ENCODE results near the gene SMYD3. TPM values are rescaled to one million over a fixed set of nuclear protein-coding genes. Genes with fewer than 3 reads are reported as not detected.

SMYD3 gene
- total RNA-seq, 4 donors from 2014 or later = 10.5 to 36.4 (median 22.5) TPM

DNA sequence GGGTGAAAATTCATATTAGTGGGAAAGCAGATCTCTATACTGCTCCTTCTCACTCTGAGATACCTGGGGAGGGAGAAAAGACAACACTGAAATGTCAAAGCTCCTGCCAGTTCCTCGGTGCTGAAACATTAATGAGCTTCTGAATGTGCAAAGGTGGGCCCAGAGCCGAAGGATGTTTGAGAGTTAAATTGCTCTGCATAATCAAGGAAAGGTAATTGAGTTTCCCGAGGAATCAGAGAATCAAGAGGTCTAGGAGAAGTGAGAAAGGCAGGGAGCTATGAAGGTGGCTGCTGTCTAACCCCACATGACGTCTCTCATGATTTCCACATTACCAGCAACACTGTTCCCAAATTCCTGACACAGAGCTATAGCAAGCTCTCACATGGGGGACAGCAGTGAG, 346.7 kb downstream of the SMYD3 start:
- Histone ChIP-seq H3K36me3 (no peaks in the 10 kb centered on the region), H3K4me3 (no peak overlapping the region), H3K4me1 (no peaks in the 10 kb centered on the region), H3K9me3 (no peaks in the 10 kb centered on the region), H3K27ac (no peak overlapping the region), H3K27me3 (no peaks in the 10 kb centered on the region)
- intact Hi-C loops (cut with DNase I; ENCODE audit: low total_unique reads) = no loop called here
- DNase-seq = no peak
- TF ChIP-seq, protein P1, sequence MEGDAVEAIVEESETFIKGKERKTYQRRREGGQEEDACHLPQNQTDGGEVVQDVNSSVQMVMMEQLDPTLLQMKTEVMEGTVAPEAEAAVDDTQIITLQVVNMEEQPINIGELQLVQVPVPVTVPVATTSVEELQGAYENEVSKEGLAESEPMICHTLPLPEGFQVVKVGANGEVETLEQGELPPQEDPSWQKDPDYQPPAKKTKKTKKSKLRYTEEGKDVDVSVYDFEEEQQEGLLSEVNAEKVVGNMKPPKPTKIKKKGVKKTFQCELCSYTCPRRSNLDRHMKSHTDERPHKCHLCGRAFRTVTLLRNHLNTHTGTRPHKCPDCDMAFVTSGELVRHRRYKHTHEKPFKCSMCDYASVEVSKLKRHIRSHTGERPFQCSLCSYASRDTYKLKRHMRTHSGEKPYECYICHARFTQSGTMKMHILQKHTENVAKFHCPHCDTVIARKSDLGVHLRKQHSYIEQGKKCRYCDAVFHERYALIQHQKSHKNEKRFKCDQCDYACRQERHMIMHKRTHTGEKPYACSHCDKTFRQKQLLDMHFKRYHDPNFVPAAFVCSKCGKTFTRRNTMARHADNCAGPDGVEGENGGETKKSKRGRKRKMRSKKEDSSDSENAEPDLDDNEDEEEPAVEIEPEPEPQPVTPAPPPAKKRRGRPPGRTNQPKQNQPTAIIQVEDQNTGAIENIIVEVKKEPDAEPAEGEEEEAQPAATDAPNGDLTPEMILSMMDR (IDR thresholded peaks at IDR 0.05) = no peak
- no peak for TF ChIP-seq POLR2A (IDR thresholded peaks at IDR 0.05)

DNA sequence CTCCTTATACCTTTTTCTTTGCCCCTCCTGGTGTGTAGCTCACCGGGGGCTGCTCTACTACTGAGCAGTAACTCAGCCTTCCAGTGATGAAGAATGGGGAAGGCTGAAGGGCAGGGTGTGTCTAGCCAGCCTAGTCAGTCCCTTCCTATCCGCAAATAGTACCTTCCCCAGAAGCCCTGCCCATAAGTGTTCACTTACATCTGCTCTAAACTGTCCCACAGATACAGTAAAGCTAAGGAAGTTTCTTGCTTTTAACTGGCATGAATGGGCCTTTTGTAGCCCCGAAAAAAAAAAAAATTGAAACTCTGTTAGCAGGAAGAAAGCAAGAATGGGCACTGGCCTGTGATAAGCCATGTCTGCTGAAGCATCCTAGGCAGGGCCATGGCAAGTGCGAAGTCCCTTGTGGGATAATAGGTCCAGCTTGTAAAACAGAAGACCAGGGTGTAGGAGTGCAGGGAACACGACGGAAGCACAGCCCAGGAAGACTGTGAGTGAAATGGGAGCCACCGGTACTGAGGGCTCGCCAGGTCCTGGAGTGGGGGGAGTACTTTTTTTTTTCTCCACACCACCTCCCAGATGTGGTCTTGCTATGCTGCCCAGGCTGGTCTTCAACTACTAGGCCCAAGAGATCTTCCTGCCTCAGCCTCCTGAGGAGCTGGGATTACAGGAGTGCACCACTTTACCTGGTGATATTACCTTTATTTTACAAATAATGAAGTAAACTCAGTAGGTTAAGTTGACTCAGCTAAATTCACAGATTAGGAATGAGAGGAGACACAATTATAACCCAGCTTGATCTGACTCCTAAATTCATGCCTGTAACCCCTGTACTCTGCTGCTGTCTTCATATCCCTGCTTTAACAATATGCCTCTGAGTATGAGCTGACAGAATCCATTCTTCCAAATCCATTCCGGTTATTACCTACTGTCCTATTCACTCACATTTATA, 347.5 kb downstream of the SMYD3 start:
- TF ChIP-seq, protein P1 (IDR thresholded peaks at IDR 0.05) = no peak
- TF ChIP-seq POLR2A (IDR thresholded peaks at IDR 0.05) = no peak
- intact Hi-C loops (cut with DNase I; ENCODE audit: low total_unique reads) = no loop called here
- no peaks in the 10 kb centered on the region for H3K36me3 ChIP-seq
- H3K27me3 ChIP-seq = no peaks in the 10 kb centered on the region
- H3K4me1 ChIP-seq = no peaks in the 10 kb centered on the region
- no peak for DNase-seq
- H3K9me3 ChIP-seq = no peaks in the 10 kb centered on the region
- no peak overlapping the region for H3K4me3 ChIP-seq
- no peak overlapping the region for H3K27ac ChIP-seq

DNA sequence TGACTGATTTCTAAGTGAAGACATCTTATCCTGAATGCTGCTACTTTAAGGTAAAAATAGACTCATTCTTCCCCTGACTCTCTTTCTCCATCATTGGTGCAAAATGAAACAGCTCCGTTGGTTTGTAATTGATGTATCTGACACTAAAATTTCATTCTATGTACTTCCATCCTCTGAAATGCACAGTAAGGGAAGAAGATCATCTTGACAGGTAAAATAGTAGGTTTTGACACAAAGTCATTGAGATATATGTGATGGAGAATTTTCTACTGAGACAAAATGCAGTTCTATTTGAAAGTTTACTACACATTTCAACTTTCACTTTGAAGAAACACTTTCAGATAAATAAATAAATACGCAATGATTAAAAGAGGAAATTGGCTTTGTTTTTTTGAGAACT, 348.9 kb downstream of the SMYD3 start:
- no peaks in the 10 kb centered on the region for H3K9me3 ChIP-seq

DNA sequence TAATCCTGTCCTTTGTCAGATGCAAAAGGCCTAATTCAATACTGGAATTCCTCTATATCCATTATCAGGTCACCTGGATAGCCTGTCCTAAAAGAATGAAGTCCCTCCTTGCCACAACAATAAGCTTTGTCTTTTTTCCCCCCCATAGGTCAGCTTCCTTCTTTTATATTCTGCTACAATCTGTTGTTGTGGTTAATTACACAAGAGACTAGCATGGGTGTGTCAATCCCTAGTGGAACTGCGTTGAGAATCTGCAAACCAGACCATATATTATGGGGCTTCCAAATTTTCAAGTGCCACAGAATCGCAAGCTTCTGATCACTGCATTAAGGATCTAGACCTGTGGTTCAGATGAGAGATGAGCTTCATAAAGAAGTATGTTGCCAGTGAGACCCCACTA, 349.6 kb downstream of the SMYD3 start:
- Histone ChIP-seq H3K4me3 (no peak overlapping the region), H3K27ac (no peak overlapping the region), H3K27me3 (no peaks in the 10 kb centered on the region), H3K4me1 (no peaks in the 10 kb centered on the region), H3K36me3 (no peaks in the 10 kb centered on the region), H3K9me3 (no peaks in the 10 kb centered on the region)
- no peak for DNase-seq
- TF ChIP-seq, protein P1 (IDR thresholded peaks at IDR 0.05) = no peak
- no peak for TF ChIP-seq POLR2A (IDR thresholded peaks at IDR 0.05)
- intact Hi-C loops (cut with DNase I; ENCODE audit: low total_unique reads) = no loop called here

More for the DNA sequence above, 348.9 kb downstream of the SMYD3 start:
- H3K4me3 ChIP-seq = no peak overlapping the region
- intact Hi-C loops (cut with DNase I; ENCODE audit: low total_unique reads) = no loop called here
- H3K36me3 ChIP-seq = no peaks in the 10 kb centered on the region
- TF ChIP-seq, protein P1 (IDR thresholded peaks at IDR 0.05) = no peak
- no peak for TF ChIP-seq POLR2A (IDR thresholded peaks at IDR 0.05)
- no peaks in the 10 kb centered on the region for H3K27me3 ChIP-seq
- H3K4me1 ChIP-seq = no peaks in the 10 kb centered on the region
- DNase-seq = no peak
- H3K27ac ChIP-seq = no peak overlapping the region

DNA sequence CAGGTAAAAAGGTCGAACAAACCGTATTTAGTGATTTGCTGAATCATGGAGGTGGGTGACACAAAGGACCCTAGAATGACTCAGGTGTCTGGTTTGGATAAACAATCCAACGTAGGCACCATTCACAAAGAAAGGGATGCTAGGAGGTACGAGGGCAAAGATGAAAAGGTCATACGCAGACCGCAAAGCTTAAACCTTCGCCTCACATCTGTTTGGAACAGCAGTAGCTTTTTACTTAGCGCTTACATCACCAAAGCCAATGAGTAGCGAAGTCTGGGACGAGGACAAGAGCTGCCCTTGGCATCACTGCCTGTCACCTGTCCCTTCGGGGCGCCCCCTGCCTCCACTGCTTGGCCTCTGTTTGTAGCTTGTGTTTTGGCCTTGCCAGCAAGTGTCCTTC, 350.2 kb downstream of the SMYD3 start:
- TF ChIP-seq, protein P1 (IDR thresholded peaks at IDR 0.05) = no peak
- no peak for TF ChIP-seq POLR2A (IDR thresholded peaks at IDR 0.05)
- H3K27ac ChIP-seq = no peak overlapping the region
- H3K4me3 ChIP-seq = no peak overlapping the region
- no peaks in the 10 kb centered on the region for H3K9me3 ChIP-seq
- H3K36me3 ChIP-seq = no peaks in the 10 kb centered on the region
- intact Hi-C loops (cut with DNase I; ENCODE audit: low total_unique reads) = no loop called here
- DNase-seq = no peak
- no peaks in the 10 kb centered on the region for H3K4me1 ChIP-seq
- H3K27me3 ChIP-seq = no peaks in the 10 kb centered on the region
